WI38 (cell line): Measurements from ENCODE around the gene HCN4.

Source experiments
- H3K4me3 ChIP-seq: 2 replicates; pipeline ENCODE4 v1.5.1; 2011; ENCODE audit warnings: low read depth, mild to moderate bottlenecking, control low read depth, low read length
- TF ChIP-seq, protein P1 (sequence below): IDR thresholded peaks from 2 replicates; pipeline ENCODE4 v1.5.1; 2012; ENCODE audit warnings: low read depth, mild to moderate bottlenecking, control low read depth, low read length

The HCN4 gene

DNA sequence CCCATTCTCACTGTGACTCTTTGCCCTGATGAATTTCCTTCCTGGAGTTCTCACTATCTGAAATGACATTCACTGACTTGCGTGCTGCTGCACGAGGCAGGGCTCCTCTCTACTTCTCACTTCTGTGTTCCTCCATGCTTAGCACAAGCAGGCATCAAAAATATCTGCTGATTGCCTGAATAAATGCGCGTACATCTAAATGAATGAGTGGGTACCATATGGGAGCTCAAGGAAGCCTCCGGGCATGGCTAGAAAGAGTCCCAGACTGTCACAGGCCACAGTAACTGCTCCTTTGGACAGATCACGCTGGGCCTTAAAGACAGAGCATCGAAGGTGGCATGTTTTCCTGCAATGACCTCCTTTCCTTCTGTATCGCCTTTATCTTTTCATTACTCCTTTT lies 31.6 kb downstream of the HCN4 start:
- H3K4me3 ChIP-seq = no peak overlapping the region
- TF ChIP-seq, protein P1, sequence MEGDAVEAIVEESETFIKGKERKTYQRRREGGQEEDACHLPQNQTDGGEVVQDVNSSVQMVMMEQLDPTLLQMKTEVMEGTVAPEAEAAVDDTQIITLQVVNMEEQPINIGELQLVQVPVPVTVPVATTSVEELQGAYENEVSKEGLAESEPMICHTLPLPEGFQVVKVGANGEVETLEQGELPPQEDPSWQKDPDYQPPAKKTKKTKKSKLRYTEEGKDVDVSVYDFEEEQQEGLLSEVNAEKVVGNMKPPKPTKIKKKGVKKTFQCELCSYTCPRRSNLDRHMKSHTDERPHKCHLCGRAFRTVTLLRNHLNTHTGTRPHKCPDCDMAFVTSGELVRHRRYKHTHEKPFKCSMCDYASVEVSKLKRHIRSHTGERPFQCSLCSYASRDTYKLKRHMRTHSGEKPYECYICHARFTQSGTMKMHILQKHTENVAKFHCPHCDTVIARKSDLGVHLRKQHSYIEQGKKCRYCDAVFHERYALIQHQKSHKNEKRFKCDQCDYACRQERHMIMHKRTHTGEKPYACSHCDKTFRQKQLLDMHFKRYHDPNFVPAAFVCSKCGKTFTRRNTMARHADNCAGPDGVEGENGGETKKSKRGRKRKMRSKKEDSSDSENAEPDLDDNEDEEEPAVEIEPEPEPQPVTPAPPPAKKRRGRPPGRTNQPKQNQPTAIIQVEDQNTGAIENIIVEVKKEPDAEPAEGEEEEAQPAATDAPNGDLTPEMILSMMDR = no peak

DNA sequence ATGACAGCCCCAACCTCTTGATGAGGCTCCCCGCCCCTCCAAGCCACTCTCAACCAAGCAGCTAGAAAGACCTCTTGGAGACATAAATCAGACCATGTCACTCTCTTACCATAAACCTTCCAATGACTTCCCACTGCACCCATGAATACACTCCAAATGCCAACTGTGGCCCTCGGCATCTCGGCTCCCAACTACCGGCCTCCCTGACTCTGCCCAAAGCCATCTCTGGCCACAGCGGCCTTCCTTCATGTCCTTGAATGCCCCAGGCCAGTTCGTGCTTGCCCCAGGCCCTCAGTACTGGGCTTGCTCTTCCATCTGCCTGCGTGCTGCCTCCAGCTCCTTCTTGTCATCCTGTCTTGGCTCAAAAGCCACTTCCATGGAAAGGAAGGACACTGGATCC lies 32.0 kb downstream of the HCN4 start:
- TF ChIP-seq, protein P1 = no peak
- no peak overlapping the region for H3K4me3 ChIP-seq

DNA sequence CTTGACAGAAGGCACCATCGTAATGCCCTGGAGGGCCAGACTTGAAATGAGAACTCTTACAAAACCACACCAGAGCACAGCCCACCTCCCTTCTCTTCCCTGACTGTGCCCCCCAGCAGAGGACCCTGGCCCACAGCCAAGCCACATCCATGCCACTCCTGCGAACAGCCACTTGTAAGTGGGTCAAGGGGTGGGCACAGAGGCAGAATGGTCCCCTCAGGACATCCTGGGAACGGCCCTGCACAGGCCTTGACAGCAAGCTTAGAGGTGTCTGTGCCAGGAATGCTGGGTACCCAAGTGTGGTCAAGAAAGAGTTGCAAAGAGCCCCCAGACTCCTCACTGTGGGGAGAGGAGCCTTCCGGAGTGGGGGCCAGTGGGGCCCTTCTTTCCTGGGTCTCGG lies 33.3 kb downstream of the HCN4 start:
- no peak overlapping the region for H3K4me3 ChIP-seq
- TF ChIP-seq, protein P1 = no peak

DNA sequence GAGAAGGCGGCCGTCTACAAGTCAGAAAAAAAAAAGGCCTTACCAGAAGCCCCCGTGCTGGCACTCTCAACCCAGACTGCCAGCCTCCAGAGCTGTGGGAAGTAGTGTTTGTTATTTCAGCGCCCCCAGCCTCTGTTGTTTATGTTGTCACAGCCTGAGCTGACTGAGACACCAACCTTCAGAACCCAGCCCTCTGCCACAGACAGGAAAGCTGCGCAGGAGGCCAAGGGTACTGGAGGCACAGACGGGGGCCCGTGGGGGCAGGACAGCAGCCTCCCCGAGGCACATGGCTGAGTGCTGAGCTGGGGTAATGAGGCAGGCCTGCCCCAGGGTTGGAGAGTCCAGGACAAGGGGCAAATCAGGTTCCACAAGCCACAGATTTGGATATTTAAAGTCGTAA lies 33.7 kb downstream of the HCN4 start:
- TF ChIP-seq, protein P1 = no peak
- no peak overlapping the region for H3K4me3 ChIP-seq

DNA sequence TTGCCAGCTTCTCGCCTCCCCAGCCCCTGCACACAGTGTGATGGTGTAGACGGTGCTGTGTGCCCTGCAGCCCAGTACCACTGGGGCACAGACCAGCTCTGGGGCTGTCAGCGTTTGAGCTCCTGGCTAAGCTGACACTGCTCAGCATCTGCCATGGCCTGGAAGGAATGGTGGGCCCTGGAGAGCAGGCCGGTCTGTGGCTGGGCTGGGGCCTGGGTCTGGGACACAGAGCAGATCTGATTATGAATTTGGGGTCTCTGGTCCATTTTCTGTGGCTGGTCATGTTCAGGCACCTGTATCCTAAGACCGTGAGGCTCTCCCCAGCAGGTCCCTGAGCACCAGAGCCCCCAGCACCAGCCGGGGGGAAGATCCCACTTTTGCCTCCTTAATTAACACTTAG lies 34.7 kb downstream of the HCN4 start:
- H3K4me3 ChIP-seq = no peak overlapping the region
- TF ChIP-seq, protein P1 = no peak

DNA sequence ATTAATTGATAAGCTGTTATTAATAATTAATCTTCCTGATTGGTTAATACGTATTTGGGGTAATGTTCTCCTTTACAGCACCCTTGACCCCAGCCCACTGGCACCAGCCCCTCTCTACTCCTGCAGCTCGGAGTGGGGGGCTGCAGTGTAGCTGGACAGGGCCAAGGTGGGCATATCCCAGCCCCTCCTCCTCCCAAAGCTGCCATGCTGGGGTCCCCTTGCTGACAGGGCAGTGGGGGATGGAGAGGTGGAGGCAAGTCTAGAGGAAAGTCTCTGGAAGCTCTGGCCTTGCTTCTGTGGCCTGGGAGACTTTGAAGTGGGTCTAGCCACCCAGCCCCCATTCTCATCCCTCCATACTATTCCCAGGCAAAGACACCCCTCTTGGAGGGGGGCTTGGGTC lies 35.8 kb downstream of the HCN4 start:
- no peak overlapping the region for H3K4me3 ChIP-seq
- TF ChIP-seq, protein P1 = no peak

DNA sequence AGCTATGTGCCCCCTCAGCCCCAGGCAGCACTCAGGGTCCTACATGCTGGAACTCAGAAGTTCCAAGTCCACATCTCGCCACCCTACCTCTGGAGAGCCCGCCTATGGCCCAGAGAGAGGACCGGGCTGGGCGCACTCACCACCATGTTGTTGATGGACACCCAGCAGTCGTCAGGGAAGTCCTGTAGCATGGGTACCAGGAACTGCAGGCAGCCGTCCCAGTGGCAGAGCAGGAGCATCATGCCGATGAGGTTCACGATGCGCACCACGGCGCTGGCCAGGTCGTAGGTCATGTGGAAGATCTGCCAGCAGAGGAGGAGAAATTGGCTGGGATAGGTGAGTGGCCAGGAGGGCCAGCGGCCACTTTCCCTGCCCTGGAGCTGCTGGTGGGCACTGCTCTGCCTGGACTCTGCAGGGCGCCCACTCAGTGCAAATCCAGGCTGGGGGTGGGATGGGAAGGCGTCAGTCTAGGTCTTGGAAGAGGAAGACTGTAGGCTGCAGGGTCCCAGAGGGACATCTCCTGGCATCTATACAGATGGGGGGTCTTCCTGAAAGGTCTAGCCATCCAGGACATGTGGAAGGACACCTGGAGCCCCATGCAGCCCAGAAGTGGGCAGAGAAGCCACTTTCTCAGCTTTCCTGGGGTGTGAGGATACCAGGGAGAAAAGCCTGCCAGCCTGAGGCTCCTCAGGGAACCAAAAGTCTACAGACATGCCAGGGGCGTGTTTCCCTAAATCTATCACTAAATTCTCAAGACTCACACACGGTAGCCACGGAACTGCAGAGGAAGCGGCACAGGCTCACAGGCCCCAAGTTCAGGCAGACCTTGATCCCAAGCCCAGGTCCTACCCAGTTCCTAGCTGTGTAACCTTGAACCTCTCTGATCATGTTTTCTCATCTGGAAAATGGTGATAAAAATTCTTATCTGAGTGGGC lies 36.5 kb downstream of the HCN4 start:
- TF ChIP-seq, protein P1 = no peak
- no peak overlapping the region for H3K4me3 ChIP-seq
